ENCODE measurements around the gene ZNF718.

- TF ChIP-seq, protein P1, sequence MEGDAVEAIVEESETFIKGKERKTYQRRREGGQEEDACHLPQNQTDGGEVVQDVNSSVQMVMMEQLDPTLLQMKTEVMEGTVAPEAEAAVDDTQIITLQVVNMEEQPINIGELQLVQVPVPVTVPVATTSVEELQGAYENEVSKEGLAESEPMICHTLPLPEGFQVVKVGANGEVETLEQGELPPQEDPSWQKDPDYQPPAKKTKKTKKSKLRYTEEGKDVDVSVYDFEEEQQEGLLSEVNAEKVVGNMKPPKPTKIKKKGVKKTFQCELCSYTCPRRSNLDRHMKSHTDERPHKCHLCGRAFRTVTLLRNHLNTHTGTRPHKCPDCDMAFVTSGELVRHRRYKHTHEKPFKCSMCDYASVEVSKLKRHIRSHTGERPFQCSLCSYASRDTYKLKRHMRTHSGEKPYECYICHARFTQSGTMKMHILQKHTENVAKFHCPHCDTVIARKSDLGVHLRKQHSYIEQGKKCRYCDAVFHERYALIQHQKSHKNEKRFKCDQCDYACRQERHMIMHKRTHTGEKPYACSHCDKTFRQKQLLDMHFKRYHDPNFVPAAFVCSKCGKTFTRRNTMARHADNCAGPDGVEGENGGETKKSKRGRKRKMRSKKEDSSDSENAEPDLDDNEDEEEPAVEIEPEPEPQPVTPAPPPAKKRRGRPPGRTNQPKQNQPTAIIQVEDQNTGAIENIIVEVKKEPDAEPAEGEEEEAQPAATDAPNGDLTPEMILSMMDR (IDR thresholded peaks at IDR 0.05; ENCODE audit: poor library complexity), result no peak
- TF ChIP-seq EZH2 (IDR thresholded peaks at IDR 0.05; ENCODE audit: borderline replicate concordance), result no peak
- no peak for TF ChIP-seq EZH2phosphoT487 (IDR thresholded peaks at IDR 0.05; ENCODE audit: low read depth, severe bottlenecking, unreplicated experiment)
Observed at GRCh38 chr4:99863-100262, 24.4 kb upstream of the ZNF718 start.
